Memory B cell (primary cell): ENCODE data around the gene PNRC1.

Source experiments
- ATAC-seq: fragments of 150-1000 bp; cut with Tn5 transposase; 2 replicates; pipeline ENCODE4 v1.10.0; 2021; ENCODE audit warnings: low read depth, mild to moderate bottlenecking, moderate library complexity
- DNase-seq, 2 donors: peaks; one replicate each; pipeline ENCODE4 v3.0.0; 2022; ENCODE audit warnings: low spot score in 2 of 2
- H3K27ac Mint-ChIP-seq: one replicate; pipeline ENCODE4 v1.8.0; 2022; ENCODE audit warnings: mild to moderate bottlenecking, moderate library complexity, mixed read lengths
- H3K27me3 Mint-ChIP-seq: one replicate; pipeline ENCODE4 v1.8.0; 2022; ENCODE audit warnings: mixed read lengths
- H3K36me3 Mint-ChIP-seq: one replicate; pipeline ENCODE4 v1.8.0; 2022; ENCODE audit warnings: mild to moderate bottlenecking, mixed read lengths
- H3K4me1 Mint-ChIP-seq: one replicate; pipeline ENCODE4 v1.8.0; 2022; ENCODE audit warnings: mixed read lengths
- H3K4me3 Mint-ChIP-seq: one replicate; pipeline ENCODE4 v1.8.0; 2022; ENCODE audit warnings: mild to moderate bottlenecking, moderate library complexity, mixed read lengths
- H3K9me3 Mint-ChIP-seq: one replicate; pipeline ENCODE4 v1.8.0; 2022; ENCODE audit warnings: mixed read lengths

PNRC1 gene

GRCh38 chr6:89069536-89070163 lies 10.9 kb upstream of the PNRC1 start:
- peaks cover 4% of the 10 kb centered on the region for H3K4me1 Mint-ChIP-seq
- peaks cover 5% of the 10 kb centered on the region for H3K36me3 Mint-ChIP-seq
- peaks cover 9% of the 10 kb centered on the region for H3K27me3 Mint-ChIP-seq
- ATAC-seq: no peak
- H3K4me3 Mint-ChIP-seq: no peak overlapping the region
- no peaks in the 10 kb centered on the region for H3K9me3 Mint-ChIP-seq
- no peak for DNase-seq
- H3K27ac Mint-ChIP-seq: no peak overlapping the region

- no peak overlapping the region for H3K4me3 Mint-ChIP-seq
- peaks cover 10% of the 10 kb centered on the region for H3K27me3 Mint-ChIP-seq
- H3K9me3 Mint-ChIP-seq: no peaks in the 10 kb centered on the region
- no peak overlapping the region for H3K27ac Mint-ChIP-seq
- ATAC-seq (no peak), DNase-seq (no peak)
- H3K4me1 Mint-ChIP-seq: peaks cover 4% of the 10 kb centered on the region
- peaks cover 5% of the 10 kb centered on the region for H3K36me3 Mint-ChIP-seq
These were observed 9.5 kb upstream of the PNRC1 start for GRCh38 chr6:89071036-89071435.

- Mint-ChIP-seq H3K4me1 (peaks cover 6% of the 10 kb centered on the region), H3K27ac (no peak overlapping the region)
- no peak for DNase-seq
These were observed 7.4 kb upstream of the PNRC1 start for GRCh38 chr6:89073014-89073620.

GRCh38 chr6:89073840-89074239 lies 6.7 kb upstream of the PNRC1 start:
- DNase-seq (no peak), ATAC-seq (no peak)
- Mint-ChIP-seq H3K4me1 (peaks cover 6% of the 10 kb centered on the region), H3K27me3 (peaks cover 7% of the 10 kb centered on the region), H3K4me3 (no peak overlapping the region), H3K36me3 (peaks cover 3% of the 10 kb centered on the region), H3K27ac (no peak overlapping the region), H3K9me3 (no peaks in the 10 kb centered on the region)

More at GRCh38 chr6:89073014-89073620, 7.4 kb upstream of the PNRC1 start:
- Mint-ChIP-seq H3K9me3 (no peaks in the 10 kb centered on the region), H3K4me3 (no peak overlapping the region), H3K27me3 (peaks cover 7% of the 10 kb centered on the region), H3K36me3 (peaks cover 3% of the 10 kb centered on the region)
- peak; percentile 57 for ATAC-seq

- Mint-ChIP-seq H3K4me3 (peak overlapping the region; percentile 92), H3K4me1 (peaks cover 13% of the 10 kb centered on the region), H3K36me3 (peaks cover 20% of the 10 kb centered on the region), H3K27me3 (peaks cover 1% of the 10 kb centered on the region), H3K9me3 (no peaks in the 10 kb centered on the region), H3K27ac (peak overlapping the region; percentile 96)
- peak in 1 of 2 donors; percentile 30 for DNase-seq
- no peak for ATAC-seq
These were observed 878 bp upstream of the PNRC1 start for GRCh38 chr6:89079511-89080234.

GRCh38 chr6:89081129-89081422 lies 525 bp downstream of the PNRC1 start:
- Mint-ChIP-seq H3K36me3 (peaks cover 29% of the 10 kb centered on the region), H3K9me3 (no peaks in the 10 kb centered on the region), H3K4me1 (peaks cover 20% of the 10 kb centered on the region), H3K27me3 (no peaks in the 10 kb centered on the region), H3K4me3 (peak overlapping the region; percentile 92), H3K27ac (peak overlapping the region; percentile 96)
- DNase-seq (peak in 1 of 2 donors; percentile 74), ATAC-seq (peak; percentile 0)

GRCh38 chr6:89081423-89082322 lies 1.1 kb downstream of the PNRC1 start:
- H3K36me3 Mint-ChIP-seq: peaks cover 30% of the 10 kb centered on the region
- H3K27me3 Mint-ChIP-seq: no peaks in the 10 kb centered on the region
- no peaks in the 10 kb centered on the region for H3K9me3 Mint-ChIP-seq
- DNase-seq (peak; percentile 97 to 99), ATAC-seq (peak; percentile 64)
- H3K27ac Mint-ChIP-seq: peak overlapping the region; percentile 96
- H3K4me3 Mint-ChIP-seq: peak overlapping the region; percentile 94
- peaks cover 21% of the 10 kb centered on the region for H3K4me1 Mint-ChIP-seq

- no peaks in the 10 kb centered on the region for H3K27me3 Mint-ChIP-seq
- no peaks in the 10 kb centered on the region for H3K9me3 Mint-ChIP-seq
- H3K4me1 Mint-ChIP-seq: peaks cover 25% of the 10 kb centered on the region
- DNase-seq (no peak), ATAC-seq (no peak)
- peak overlapping the region; percentile 96 for H3K27ac Mint-ChIP-seq
- peaks cover 30% of the 10 kb centered on the region for H3K36me3 Mint-ChIP-seq
- H3K4me3 Mint-ChIP-seq: peak overlapping the region; percentile 94
These were observed 1.9 kb downstream of the PNRC1 start for GRCh38 chr6:89082486-89082891.

GRCh38 chr6:89084542-89084941 lies 4.0 kb downstream of the PNRC1 start:
- Mint-ChIP-seq H3K36me3 (peaks cover 30% of the 10 kb centered on the region), H3K9me3 (no peaks in the 10 kb centered on the region), H3K27ac (peak overlapping the region; percentile 56), H3K27me3 (no peaks in the 10 kb centered on the region), H3K4me3 (no peak overlapping the region), H3K4me1 (peaks cover 34% of the 10 kb centered on the region)
- ATAC-seq (no peak), DNase-seq (no peak)

- Mint-ChIP-seq H3K9me3 (no peaks in the 10 kb centered on the region), H3K27ac (peak overlapping the region; percentile 56), H3K4me3 (no peak overlapping the region), H3K4me1 (peaks cover 34% of the 10 kb centered on the region), H3K36me3 (peaks cover 30% of the 10 kb centered on the region), H3K27me3 (no peaks in the 10 kb centered on the region)
- DNase-seq (no peak), ATAC-seq (no peak)
These were observed 4.4 kb downstream of the PNRC1 start for GRCh38 chr6:89084954-89085353.

GRCh38 chr6:89085409-89086205 lies 5.1 kb downstream of the PNRC1 start:
- no peaks in the 10 kb centered on the region for H3K27me3 Mint-ChIP-seq
- peak overlapping the region; percentile 56 for H3K27ac Mint-ChIP-seq
- H3K9me3 Mint-ChIP-seq: no peaks in the 10 kb centered on the region
- H3K4me1 Mint-ChIP-seq: peaks cover 35% of the 10 kb centered on the region
- ATAC-seq: no peak
- DNase-seq: no peak
- H3K4me3 Mint-ChIP-seq: no peak overlapping the region
- peaks cover 30% of the 10 kb centered on the region for H3K36me3 Mint-ChIP-seq

- Mint-ChIP-seq H3K27ac (peak overlapping the region; percentile 64), H3K9me3 (no peaks in the 10 kb centered on the region), H3K4me1 (peaks cover 33% of the 10 kb centered on the region), H3K36me3 (peaks cover 22% of the 10 kb centered on the region), H3K4me3 (no peak overlapping the region), H3K27me3 (no peaks in the 10 kb centered on the region)
- DNase-seq (no peak), ATAC-seq (no peak)
These were observed 7.3 kb downstream of the PNRC1 start for GRCh38 chr6:89087881-89088280.

- H3K4me3 Mint-ChIP-seq: no peak overlapping the region
- DNase-seq (no peak), ATAC-seq (no peak)
- peak overlapping the region; percentile 18 for H3K27ac Mint-ChIP-seq
- H3K9me3 Mint-ChIP-seq: no peaks in the 10 kb centered on the region
- H3K27me3 Mint-ChIP-seq: no peaks in the 10 kb centered on the region
- H3K36me3 Mint-ChIP-seq: peaks cover 7% of the 10 kb centered on the region
- peaks cover 4% of the 10 kb centered on the region for H3K4me1 Mint-ChIP-seq
These were observed 17.9 kb downstream of the PNRC1 start for GRCh38 chr6:89098461-89098860.
